B cell (primary cell): Measurements from ENCODE around the gene ZCCHC24.

ENCODE experiments used
- CTCF ChIP-seq: fragments of 200-600 bp; IDR thresholded peaks from one replicate; pipeline ENCODE4 v1.8.0; 2022; ENCODE audit warnings: antibody characterized with exemption, mild to moderate bottlenecking
- EZH2 ChIP-seq: IDR thresholded peaks from 2 replicates; pipeline ENCODE4 v1.6.1; 2012; ENCODE audit warnings: borderline replicate concordance, low read depth, mild to moderate bottlenecking, moderate library complexity, low read length; ENCODE audit not compliant: insufficient read depth, poor library complexity, severe bottlenecking

- TF ChIP-seq CTCF = no peak
- no peak for TF ChIP-seq EZH2
Observed at GRCh38 chr10:79346012-79346340, 99.4 kb downstream of the ZCCHC24 start.
